ENCODE data around the gene MDGA2.

DNA sequence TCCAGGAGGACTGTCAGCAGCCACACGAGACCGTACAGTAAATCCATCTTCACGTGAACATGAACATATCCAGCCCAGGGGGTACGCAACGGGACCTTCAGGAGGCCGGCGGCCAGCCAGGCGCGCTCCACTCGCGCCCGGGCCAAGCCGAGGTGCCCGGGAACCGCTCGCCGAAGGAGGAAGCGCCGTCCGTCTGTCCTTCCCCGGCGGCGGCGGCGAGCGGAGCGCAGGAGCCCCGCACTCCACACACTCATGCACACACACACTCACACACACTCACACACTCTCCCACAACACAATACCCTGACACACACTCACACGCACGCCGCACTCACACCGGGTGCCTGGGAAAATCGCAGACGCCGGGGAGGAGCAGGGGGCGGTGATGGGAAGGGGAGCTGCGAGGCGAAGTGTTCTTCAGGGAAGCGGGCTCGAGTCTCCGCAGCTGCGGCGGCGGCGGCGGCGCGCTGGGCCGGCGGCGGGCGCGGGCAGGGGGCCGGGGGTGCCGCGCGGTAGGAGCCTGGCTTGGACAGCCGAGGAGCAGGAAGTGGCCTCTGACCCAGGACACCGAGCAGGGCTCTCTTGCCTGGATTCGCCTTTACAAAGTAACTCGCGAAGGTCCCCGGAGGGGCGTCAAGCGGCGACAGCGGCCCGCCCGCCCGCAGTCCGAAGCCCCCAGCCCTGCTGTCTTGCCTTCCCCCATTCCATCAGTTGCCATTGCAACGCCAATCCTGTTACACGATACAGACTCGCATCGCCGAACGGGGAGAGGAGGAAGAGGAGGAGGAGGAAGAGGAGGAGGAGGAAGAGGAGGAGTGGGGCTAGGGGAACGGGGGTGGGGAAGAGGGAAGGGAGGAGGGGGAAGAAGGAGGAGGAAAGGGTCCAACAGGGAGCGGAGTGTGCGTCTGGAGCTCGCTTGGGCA is 601 bp downstream of the MDGA2 start:
- TF ChIP-seq EGR1 (IDR thresholded peaks at IDR 0.05) = no peak
- TF ChIP-seq, protein P1, sequence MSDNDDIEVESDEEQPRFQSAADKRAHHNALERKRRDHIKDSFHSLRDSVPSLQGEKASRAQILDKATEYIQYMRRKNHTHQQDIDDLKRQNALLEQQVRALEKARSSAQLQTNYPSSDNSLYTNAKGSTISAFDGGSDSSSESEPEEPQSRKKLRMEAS (IDR thresholded peaks at IDR 0.05) = no peak
